Measurements from ENCODE around the gene PCF11.

The PCF11 gene

GRCh38 chr11:83156144-83156995 lies 561 bp upstream of the PCF11 start:
- no peak for DNase-seq (ENCODE audit: low read depth, low spot score)

DNA sequence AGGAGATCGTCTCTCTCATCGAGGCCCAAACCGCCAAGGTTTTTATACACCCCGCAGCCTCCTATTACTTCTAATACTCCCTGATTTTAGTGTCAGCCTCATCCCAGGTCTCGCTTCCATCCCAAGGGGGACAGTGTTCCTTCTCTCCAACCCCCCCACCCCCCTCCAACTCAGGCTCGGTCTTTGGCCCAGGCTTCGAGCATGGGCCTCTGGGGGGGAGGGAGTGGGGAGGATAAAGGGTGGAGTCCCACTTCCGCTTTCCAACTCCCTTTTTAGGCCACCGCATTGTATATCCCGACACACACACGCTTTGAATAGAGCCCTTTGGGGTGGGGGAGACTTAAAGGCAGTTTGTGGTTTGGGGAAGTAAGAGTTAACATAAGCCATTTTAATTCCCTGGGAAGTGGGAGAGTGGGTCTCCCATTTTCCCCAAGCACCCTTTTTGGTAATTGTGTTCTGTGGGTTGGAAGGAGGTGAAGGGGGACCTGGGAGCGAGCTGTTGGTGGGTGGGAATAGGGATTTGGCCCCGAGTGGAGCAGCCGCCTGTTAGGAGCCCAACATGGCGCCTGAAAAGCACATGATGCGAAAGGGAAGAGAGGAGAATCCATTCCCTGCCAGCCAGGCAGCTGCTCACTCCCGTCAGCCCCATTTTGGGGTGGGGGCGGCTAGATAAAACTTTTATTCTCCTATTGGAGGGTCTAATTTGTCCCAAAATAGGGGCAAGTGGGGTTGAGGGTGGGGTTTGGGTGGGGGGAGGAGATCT lies 844 bp downstream of the PCF11 start:
- no peak for DNase-seq (ENCODE audit: low read depth, low spot score)

- DNase-seq (ENCODE audit: low read depth, low spot score) = no peak
Measured at GRCh38 chr11:83158357-83158786, 1.4 kb downstream of the PCF11 start.

GRCh38 chr11:83158965-83159901 lies 2.3 kb downstream of the PCF11 start:
- no peak for DNase-seq (ENCODE audit: low read depth, low spot score)

GRCh38 chr11:83159902-83160865 lies 3.3 kb downstream of the PCF11 start:
- no peak for DNase-seq (ENCODE audit: low read depth, low spot score)

- no peak for DNase-seq (ENCODE audit: low read depth, low spot score)
Measured at GRCh38 chr11:83161610-83162199, 4.8 kb downstream of the PCF11 start.

- no peak for DNase-seq (ENCODE audit: low read depth, low spot score)
Measured at GRCh38 chr11:83162377-83162776, 5.4 kb downstream of the PCF11 start.

DNA sequence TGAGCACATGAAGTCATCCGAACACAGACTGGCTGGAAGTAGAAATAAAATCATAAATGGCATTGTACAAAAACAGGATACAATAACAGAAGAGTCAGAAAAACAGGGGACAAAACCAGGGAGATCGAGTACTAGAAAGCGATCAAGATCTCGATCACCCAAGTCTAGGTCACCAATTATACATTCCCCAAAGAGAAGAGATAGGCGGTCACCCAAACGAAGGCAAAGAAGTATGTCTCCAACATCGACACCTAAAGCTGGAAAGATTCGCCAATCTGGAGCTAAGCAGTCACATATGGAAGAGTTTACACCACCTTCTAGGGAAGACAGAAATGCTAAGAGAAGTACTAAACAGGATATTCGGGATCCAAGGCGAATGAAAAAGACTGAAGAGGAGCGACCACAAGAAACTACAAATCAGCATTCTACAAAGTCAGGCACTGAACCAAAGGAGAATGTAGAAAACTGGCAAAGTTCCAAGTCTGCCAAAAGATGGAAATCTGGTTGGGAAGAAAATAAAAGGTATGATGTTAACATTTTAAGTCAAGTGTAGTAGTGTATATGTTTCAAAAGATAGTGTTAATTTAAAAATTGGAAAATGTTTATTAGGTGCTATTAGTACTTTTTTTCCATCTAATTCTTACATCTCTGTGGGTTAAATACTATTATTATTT lies 9.4 kb downstream of the PCF11 start:
- no peak for DNase-seq (ENCODE audit: low read depth, low spot score)

- DNase-seq (ENCODE audit: low read depth, low spot score) = no peak
Measured at GRCh38 chr11:83168756-83169155, 11.8 kb downstream of the PCF11 start.

DNA sequence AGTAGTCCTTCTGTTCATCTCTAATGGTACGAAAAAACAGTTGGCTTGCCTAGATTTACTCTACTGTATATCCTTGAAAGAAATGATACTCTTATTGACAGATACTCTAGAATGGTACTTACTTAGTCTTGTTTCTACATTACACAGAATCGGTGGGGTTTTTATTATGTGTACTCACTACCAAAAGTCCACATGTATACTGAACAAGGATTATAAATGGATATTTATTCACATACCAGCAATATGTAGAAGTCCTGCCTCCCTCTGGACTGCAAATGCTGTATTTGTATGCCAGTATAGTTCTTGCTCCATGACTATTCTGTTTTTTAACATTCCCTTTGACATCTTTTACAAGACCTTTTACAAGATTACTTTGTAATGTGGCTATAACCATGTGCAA lies 13.9 kb downstream of the PCF11 start:
- no peak for DNase-seq (ENCODE audit: low read depth, low spot score)

DNA sequence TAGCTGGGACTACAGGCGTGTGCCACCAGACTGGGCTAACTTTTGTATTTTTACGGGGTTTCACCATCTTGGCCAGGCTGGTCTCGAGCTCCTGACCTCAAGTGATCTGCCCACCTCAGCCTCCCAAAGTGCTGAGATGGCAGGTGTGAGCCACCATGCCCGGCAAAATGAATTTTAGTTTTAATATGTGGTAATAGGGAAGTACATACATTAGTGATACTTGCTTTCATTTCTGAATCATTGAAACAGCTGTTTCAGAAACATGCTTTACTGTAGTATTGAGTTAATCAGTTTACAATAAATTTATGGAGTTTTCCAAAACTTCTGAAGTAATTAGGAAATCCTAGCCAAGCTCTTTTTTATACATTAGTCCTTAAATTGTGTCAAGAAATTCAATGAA lies 15.6 kb downstream of the PCF11 start:
- DNase-seq (ENCODE audit: low read depth, low spot score) = no peak

DNA sequence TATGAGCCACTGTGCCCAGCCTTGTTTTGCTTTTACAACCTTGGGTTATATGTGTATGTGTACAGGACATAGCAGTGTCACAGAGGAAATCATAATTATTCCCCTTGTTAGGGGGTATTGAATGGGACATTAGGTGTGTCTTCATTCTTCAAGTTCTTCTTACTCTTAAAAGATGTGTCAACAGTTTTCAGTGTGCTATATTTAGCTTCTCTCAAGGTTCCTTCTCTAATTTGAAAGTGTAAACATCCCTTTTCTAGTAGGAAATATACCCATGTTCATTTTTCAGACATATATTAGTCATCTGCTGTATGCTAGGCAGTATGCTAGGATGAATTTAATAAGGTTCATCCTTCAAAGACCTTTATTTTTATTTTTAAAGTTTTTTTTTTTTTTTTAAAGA lies 17.1 kb downstream of the PCF11 start:
- no peak for DNase-seq (ENCODE audit: low read depth, low spot score)

DNA sequence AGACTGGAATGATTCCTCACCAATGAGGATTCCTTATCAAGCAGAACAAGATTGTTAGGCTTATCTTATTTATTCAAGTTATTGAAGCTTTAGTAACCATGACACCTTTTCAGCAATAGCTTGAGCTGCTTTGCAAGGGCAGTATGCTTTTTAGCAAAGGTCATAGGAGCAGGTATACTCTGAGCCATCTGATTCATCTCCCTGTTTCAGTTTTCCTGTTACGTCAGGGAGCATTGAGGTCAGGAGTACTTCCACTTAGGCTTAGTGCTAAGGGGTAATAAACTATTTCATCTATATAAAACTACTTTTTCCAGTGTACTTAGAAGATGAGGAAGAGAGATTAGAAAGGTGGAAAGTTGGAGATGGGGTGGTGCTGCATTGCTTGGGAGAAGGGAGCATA lies 18.9 kb downstream of the PCF11 start:
- DNase-seq (ENCODE audit: low read depth, low spot score) = no peak

GRCh38 chr11:83181815-83182214 lies 24.9 kb downstream of the PCF11 start:
- DNase-seq (ENCODE audit: low read depth, low spot score) = no peak

DNA sequence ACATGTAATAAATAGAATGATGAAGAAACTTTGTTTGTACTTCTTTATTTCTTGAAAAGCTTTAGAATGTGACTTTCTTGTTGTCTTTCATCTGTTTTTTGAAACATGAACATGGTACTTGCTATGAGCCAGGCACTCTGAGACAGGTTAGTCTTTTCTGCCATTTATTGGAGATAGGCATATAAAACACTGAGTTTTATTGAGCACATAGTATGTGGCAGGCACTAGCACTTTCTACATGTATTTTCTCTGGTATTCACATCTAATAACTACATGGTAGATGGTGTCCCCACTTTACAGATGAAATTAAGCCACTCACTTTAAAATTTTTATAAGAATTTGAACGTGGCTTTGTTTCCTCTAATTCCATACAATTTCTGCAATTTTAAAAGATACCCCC lies 28.8 kb downstream of the PCF11 start:
- no peak for DNase-seq (ENCODE audit: low read depth, low spot score)

DNA sequence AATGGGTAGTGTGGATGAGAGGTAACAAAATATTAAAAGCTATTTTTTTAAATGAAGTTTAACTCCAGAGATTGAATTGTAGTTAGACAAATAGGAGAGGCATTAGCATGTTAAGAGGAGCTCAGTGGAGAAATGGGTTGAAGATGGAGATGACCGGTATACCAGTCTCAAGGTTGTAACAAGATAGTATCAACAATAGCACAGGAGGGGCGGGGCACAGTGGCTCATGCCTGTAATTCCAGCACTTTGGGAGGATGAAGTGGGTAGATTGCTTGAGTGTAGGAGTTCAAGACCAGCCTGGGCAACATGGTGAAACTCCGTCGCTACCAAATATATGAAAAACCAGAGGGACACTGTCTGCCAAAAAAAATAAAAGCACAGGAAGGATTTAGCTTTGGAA lies 30.5 kb downstream of the PCF11 start:
- no peak for DNase-seq (ENCODE audit: low read depth, low spot score)

DNA sequence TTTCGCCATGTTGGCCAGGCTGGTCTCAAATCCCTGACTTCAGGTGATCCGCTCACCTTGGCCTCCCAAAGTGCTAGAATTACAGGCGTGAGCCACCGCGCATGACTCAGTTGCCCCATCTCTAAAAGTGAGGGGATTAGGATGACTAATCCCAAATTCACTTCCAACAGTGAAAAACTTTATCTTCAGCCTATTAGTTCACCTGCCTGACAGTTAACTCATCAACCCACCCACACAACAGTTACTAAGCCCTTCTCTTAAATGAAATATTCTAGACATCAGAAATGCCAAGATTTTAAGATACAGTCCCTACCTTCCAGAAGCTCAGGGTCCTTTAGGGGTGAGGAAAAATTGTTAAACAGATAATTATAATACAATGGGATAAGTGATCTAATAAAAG lies 34.6 kb downstream of the PCF11 start:
- DNase-seq (ENCODE audit: low read depth, low spot score) = no peak

GRCh38 chr11:83191986-83192385 lies 35.1 kb downstream of the PCF11 start:
- DNase-seq (ENCODE audit: low read depth, low spot score) = no peak

DNA sequence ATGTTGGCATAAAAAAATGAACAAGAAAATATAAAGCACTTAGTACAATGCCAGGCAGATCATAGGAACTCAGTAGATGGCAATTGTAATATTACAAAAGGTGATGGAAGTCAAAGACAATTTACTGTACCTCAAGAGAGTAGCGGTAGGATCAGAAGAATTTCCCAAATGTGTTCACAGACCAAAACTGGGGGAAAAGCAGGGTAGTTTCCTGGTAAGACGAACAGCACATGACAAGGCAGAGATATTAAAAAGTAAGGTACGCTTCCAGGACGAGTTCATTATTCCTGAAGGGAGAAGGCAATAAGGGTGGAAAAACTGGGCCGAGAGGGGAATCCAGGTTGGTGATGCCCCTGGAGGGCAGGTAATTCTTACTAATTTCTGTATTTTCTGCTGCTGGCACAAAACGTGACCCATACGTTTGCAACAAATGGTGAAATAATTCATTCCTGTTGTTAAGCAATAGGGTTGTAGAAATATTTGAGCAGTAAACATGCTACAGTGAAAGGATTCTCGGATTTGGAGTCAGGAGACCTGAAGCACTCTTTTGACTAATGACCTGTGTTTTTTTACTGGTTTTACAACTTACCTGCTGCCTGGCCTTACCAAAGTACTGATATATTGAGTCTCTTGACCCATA lies 35.8 kb downstream of the PCF11 start:
- DNase-seq (ENCODE audit: low read depth, low spot score) = no peak

Data from smooth muscle cell of the brain vasculature (primary cell).